GM12872 (cell line): ENCODE results near the gene CASKIN1.

Experiments
- CTCF ChIP-seq: IDR thresholded peaks from 3 replicates; pipeline ENCODE4 v1.5.1; 2011; ENCODE audit warnings: low read depth, mild to moderate bottlenecking, low read length, moderate library complexity; ENCODE audit not compliant: insufficient read depth

The CASKIN1 gene

GRCh38 chr16:2184962-2185361, 11.4 kb downstream of the CASKIN1 start:
- TF ChIP-seq CTCF, result no peak

- TF ChIP-seq CTCF, result no peak
Measured at GRCh38 chr16:2184346-2184745, 12.1 kb downstream of the CASKIN1 start.

- no peak for TF ChIP-seq CTCF
Measured at GRCh38 chr16:2183671-2184070, 12.7 kb downstream of the CASKIN1 start.

- TF ChIP-seq CTCF, result no peak
Measured at GRCh38 chr16:2181952-2182351, 14.5 kb downstream of the CASKIN1 start.

GRCh38 chr16:2180962-2181923, 15.2 kb downstream of the CASKIN1 start:
- TF ChIP-seq CTCF, result no peak

GRCh38 chr16:2180461-2180860, 15.9 kb downstream of the CASKIN1 start:
- no peak for TF ChIP-seq CTCF

- TF ChIP-seq CTCF, result no peak
Measured at GRCh38 chr16:2179576-2179975, 16.8 kb downstream of the CASKIN1 start.
